ENCODE results near the gene ST14.
"Not testable (repeated sequence)": the region's sequence is repeated elsewhere in the genome, so short reads cannot be mapped to it uniquely, and the experiment has no call there.

Gene ST14

GRCh38 chr11:130163346-130164220 lies 4.0 kb downstream of the ST14 start:
- no peak for DNase-seq (ENCODE audit: low read depth in 2 of 3, low spot score in 1 of 3)

- no peak for DNase-seq (ENCODE audit: low read depth in 2 of 3, low spot score in 1 of 3)
Observed at GRCh38 chr11:130164221-130164570, 4.6 kb downstream of the ST14 start.

GRCh38 chr11:130165601-130166456 lies 6.2 kb downstream of the ST14 start:
- no peak for DNase-seq (ENCODE audit: low read depth in 2 of 3, low spot score in 1 of 3)

GRCh38 chr11:130166457-130166784 lies 6.8 kb downstream of the ST14 start:
- DNase-seq (ENCODE audit: low read depth in 2 of 3, low spot score in 1 of 3) = no peak

- DNase-seq (ENCODE audit: low read depth in 2 of 3, low spot score in 1 of 3) = no peak
Observed at GRCh38 chr11:130167146-130167545, 7.6 kb downstream of the ST14 start.

GRCh38 chr11:130168105-130168504 lies 8.5 kb downstream of the ST14 start:
- no peak for DNase-seq (ENCODE audit: low read depth in 2 of 3, low spot score in 1 of 3)

GRCh38 chr11:130170345-130170744 lies 10.8 kb downstream of the ST14 start:
- DNase-seq (ENCODE audit: low read depth in 2 of 3, low spot score in 1 of 3) = no peak

- no peak for DNase-seq (ENCODE audit: low read depth in 2 of 3, low spot score in 1 of 3)
Observed at GRCh38 chr11:130171534-130171933, 12.0 kb downstream of the ST14 start.

GRCh38 chr11:130172001-130172400 lies 12.4 kb downstream of the ST14 start:
- not testable (repeated sequence) for DNase-seq (ENCODE audit: low read depth in 2 of 3, low spot score in 1 of 3)

- DNase-seq (ENCODE audit: low read depth in 2 of 3, low spot score in 1 of 3) = no peak
Observed at GRCh38 chr11:130174642-130175041, 15.1 kb downstream of the ST14 start.

GRCh38 chr11:130175898-130176297 lies 16.3 kb downstream of the ST14 start:
- no peak for DNase-seq (ENCODE audit: low read depth in 2 of 3, low spot score in 1 of 3)

GRCh38 chr11:130177782-130178181 lies 18.2 kb downstream of the ST14 start:
- DNase-seq (ENCODE audit: low read depth in 2 of 3, low spot score in 1 of 3) = no peak

GRCh38 chr11:130178441-130179339 lies 19.1 kb downstream of the ST14 start:
- no peak for DNase-seq (ENCODE audit: low read depth in 2 of 3, low spot score in 1 of 3)

- DNase-seq (ENCODE audit: low read depth in 2 of 3, low spot score in 1 of 3) = no peak
Observed at GRCh38 chr11:130179396-130180306, 20.1 kb downstream of the ST14 start.

GRCh38 chr11:130180491-130180890 lies 20.9 kb downstream of the ST14 start:
- no peak for DNase-seq (ENCODE audit: low read depth in 2 of 3, low spot score in 1 of 3)

GRCh38 chr11:130180896-130181294 lies 21.3 kb downstream of the ST14 start:
- no peak for DNase-seq (ENCODE audit: low read depth in 2 of 3, low spot score in 1 of 3)

GRCh38 chr11:130181295-130182272 lies 22.0 kb downstream of the ST14 start:
- DNase-seq (ENCODE audit: low read depth in 2 of 3, low spot score in 1 of 3) = no peak

GRCh38 chr11:130183878-130184610 lies 24.5 kb downstream of the ST14 start:
- no peak for DNase-seq (ENCODE audit: low read depth in 2 of 3, low spot score in 1 of 3)
